ENCODE results near the gene OPN5.

The OPN5 gene

GRCh38 chr6:47811443-47811842 is 29.6 kb downstream of the OPN5 start:
- no peak for TF ChIP-seq CTCF (conservative IDR thresholded peaks at IDR 0.05)
- no peak overlapping the region for H3K27ac ChIP-seq

DNA sequence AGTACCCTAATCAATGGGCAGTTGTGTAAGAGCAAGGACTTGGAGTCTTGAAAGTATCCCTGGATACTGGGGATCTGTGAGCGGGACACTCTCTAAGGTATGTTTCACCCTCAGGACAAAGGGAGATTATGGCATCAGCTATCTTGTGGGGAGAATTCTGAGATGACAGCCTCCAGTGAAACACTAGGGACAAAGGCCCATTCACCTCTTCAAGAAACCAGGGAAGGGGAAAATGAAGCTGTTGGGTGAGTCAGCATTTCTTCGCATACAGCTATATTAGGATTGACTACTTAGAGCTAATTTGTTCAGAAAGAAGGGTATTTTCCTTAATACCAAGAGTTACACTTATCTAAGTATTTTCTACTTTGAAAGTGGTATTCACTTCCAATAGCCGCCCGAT is 35.9 kb downstream of the OPN5 start:
- no peak for TF ChIP-seq CTCF (conservative IDR thresholded peaks at IDR 0.05)
- H3K27ac ChIP-seq, result no peak overlapping the region

GRCh38 chr6:47819461-47819860 is 37.6 kb downstream of the OPN5 start:
- no peak overlapping the region for H3K27ac ChIP-seq
- TF ChIP-seq CTCF (conservative IDR thresholded peaks at IDR 0.05), result no peak

GRCh38 chr6:47822856-47823554 is 41.2 kb downstream of the OPN5 start:
- no peak overlapping the region for H3K27ac ChIP-seq
- TF ChIP-seq CTCF (conservative IDR thresholded peaks at IDR 0.05), result no peak

DNA sequence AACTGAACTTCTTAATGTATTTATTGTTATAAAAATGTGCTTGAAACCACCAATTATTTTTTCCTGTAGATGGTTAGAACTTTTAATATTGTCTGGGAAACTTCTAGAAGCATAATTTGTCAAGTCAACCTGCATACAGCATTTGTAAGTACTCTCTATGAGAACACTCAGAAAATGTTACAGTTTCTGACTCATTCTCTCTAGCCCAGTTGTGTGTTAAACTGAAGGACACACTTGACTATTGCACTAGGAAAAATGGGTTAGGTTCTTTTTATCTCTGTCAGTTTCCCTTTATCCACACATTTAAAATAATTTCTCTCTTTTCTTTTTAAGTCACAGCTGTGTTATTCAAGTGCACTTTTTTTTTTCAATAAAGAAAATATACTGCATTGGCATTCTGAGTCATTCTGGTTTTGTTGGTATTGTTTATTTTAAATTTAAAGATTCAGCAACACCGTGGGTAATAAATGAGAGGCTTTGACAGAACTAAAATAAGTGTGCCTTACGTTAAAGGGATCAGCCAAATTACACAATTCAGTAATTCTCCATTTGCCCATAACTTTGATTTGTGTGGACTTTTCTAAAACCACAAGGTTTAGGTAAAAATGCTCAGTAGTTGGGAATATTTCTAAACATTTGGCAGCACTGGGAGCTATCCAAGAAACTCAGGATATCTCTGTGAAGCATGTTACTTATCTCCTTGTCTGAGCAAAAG is 50.7 kb downstream of the OPN5 start:
- no peak overlapping the region for H3K27ac ChIP-seq
- TF ChIP-seq CTCF (conservative IDR thresholded peaks at IDR 0.05), result no peak

DNA sequence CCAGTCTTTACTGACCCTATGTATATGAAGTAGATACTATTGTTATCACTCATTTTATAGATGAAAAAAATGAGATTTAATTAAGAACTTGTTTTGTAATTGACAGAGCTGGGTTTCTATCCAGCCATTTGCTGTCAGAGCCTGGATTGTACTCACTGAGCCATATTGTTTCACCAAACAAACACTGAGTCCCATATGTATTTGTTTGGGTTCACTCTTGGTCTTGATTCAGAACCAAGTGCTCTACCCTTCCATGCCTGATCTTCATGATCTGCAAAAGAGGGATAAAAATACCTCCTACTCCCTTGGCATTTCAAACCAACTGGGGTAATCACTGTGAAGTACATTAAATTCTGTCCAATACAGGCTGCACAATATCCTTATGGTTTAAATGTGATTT is 52.4 kb downstream of the OPN5 start:
- H3K27ac ChIP-seq, result no peak overlapping the region

GRCh38 chr6:47836046-47836445 is 54.2 kb downstream of the OPN5 start:
- H3K27ac ChIP-seq, result no peak overlapping the region
- no peak for TF ChIP-seq CTCF (conservative IDR thresholded peaks at IDR 0.05)

More for the DNA sequence above, 52.4 kb downstream of the OPN5 start:
- TF ChIP-seq CTCF (conservative IDR thresholded peaks at IDR 0.05), result no peak
